Keratinocyte (primary cell): ENCODE measurements around the gene SLCO1B3. TPM values are rescaled to one million over a fixed set of nuclear protein-coding genes. Genes with fewer than 3 reads are reported as not detected.
A peak's percentile ranks its signal among the peaks of the same experiment; 100 is the strongest.

Experiments used
- DNase-seq: peaks from one replicate; pipeline ENCODE4 v3.0.0-alpha.2; 2011; ENCODE audit warnings: low read depth, missing footprints, low spot score
- FAIRE-seq: peaks from 2 replicates; lab custom pipeline; 2011; peaks lifted over from hg19 to GRCh38; lab: Jason Lieb, UNC
- H2AFZ ChIP-seq: 2 replicates; pipeline ENCODE4 v1.6.0; 2012; ENCODE audit warnings: low read length, control low read depth, inconsistent platforms; ENCODE audit not compliant: control insufficient read depth
- H3K27ac ChIP-seq: 2 replicates; pipeline ENCODE4 v1.5.1; 2011; ENCODE audit warnings: low read length; ENCODE audit not compliant: control insufficient read depth, insufficient read depth
- H3K27me3 ChIP-seq: 3 replicates; pipeline ENCODE4 v1.6.0; 2011; ENCODE audit warnings: low read length; ENCODE audit not compliant: control insufficient read depth, insufficient read depth; ENCODE audit errors: extremely low read depth
- H3K36me3 ChIP-seq, 2 experiments: 2 replicates in 1 of 2; 3 replicates in 1 of 2; pipeline ENCODE4 v1.5.1; 2011; ENCODE audit warnings: low read length in 2 of 2, mild to moderate bottlenecking in 1 of 2; ENCODE audit not compliant: control insufficient read depth in 2 of 2, insufficient read depth in 2 of 2; ENCODE audit errors: extremely low read depth in 1 of 2
- H3K4me1 ChIP-seq: 3 replicates; pipeline ENCODE4 v1.5.1; 2011; ENCODE audit warnings: low read length; ENCODE audit not compliant: control insufficient read depth, insufficient read depth; ENCODE audit errors: extremely low read depth
- H3K4me2 ChIP-seq: 3 replicates; pipeline ENCODE4 v1.6.0; 2011; ENCODE audit warnings: low read depth, low read length; ENCODE audit not compliant: control insufficient read depth, insufficient read depth; ENCODE audit errors: extremely low read depth
- H3K4me3 ChIP-seq, 3 experiments: fragments of 200-600 bp in 1 of 3; sonication (generic) in 1 of 3; 2 replicates in 2 of 3; 3 replicates in 1 of 3; pipeline ENCODE4 v1.5.1; 2011 to 2016; ENCODE audit warnings: low read length in 3 of 3, mild to moderate bottlenecking in 3 of 3, control low read depth in 2 of 3, inconsistent platforms in 1 of 3, low read depth in 1 of 3, mixed read lengths in 1 of 3, mixed run types in 1 of 3, moderate library complexity in 1 of 3; ENCODE audit not compliant: control insufficient read depth in 2 of 3, insufficient read depth in 2 of 3; ENCODE audit errors: extremely low read depth in 1 of 3
- H3K79me2 ChIP-seq: 2 replicates; pipeline ENCODE4 v1.6.0; 2012; ENCODE audit warnings: low read length; ENCODE audit not compliant: control insufficient read depth, insufficient read depth
- H3K9ac ChIP-seq: 3 replicates; pipeline ENCODE4 v1.6.0; 2011; ENCODE audit warnings: low read length; ENCODE audit not compliant: control insufficient read depth, insufficient read depth; ENCODE audit errors: extremely low read depth
- H3K9me1 ChIP-seq: 3 replicates; pipeline ENCODE4 v1.6.0; 2011; ENCODE audit warnings: low read length; ENCODE audit not compliant: control insufficient read depth, insufficient read depth; ENCODE audit errors: extremely low read depth
- H3K9me3 ChIP-seq: 2 replicates; pipeline ENCODE4 v1.5.1; 2012; ENCODE audit warnings: low read depth, low read length; ENCODE audit not compliant: control insufficient read depth
- H4K20me1 ChIP-seq: 3 replicates; pipeline ENCODE4 v1.6.0; 2011; ENCODE audit warnings: low read length; ENCODE audit not compliant: control insufficient read depth, insufficient read depth; ENCODE audit errors: extremely low read depth
- EZH2 ChIP-seq: IDR thresholded peaks from one replicate; pipeline ENCODE4 v1.6.1; 2012; ENCODE audit warnings: inconsistent platforms, mild to moderate bottlenecking, low read length, moderate library complexity
- dilution Hi-C: fragments of 300-500 bp; cut with MboI; formaldehyde crosslinking; loops from one replicate; pipeline ENCODE4 v1.7.0; 2020; ENCODE audit warnings: low sequenced_read_pairs; ENCODE audit not compliant: extremely low pct_ligation_motif_present
- polyA plus RNA-seq, 5 experiments: library from polyadenylated mRNA; depleted of rRNA in 3 of 5; stranded (reverse) in 3 of 5; stranded (forward) in 1 of 5; unstranded in 1 of 5; fragments of >200 nt; gene quantifications; 1 replicate in 1 of 5; 2 replicates in 3 of 5; 3 replicates in 1 of 5; pipeline versions ENCODE4 v1.2.1 to v1.2.3, GENCODE V29; 2011 to 2012; ENCODE audit warnings: missing spikeins in 2 of 5, low read depth in 1 of 5, low replicate concordance in 1 of 5
- TF ChIP-seq, protein P1 (sequence below), 3 experiments: IDR thresholded peaks in 1 of 3; conservative IDR thresholded peaks in 1 of 3; optimal IDR thresholded peaks in 1 of 3; 2 replicates in 2 of 3; 3 replicates in 1 of 3; pipeline versions ENCODE3 to v1.5.1; 2011; ENCODE audit warnings: low read length in 3 of 3, mild to moderate bottlenecking in 3 of 3, moderate library complexity in 2 of 3, control low read depth in 1 of 3, inconsistent platforms in 1 of 3; ENCODE audit not compliant: insufficient read depth in 2 of 3; ENCODE audit errors: extremely low read depth in 1 of 3

SLCO1B3 gene
- polyA plus RNA-seq, 1 donor (not counting 4 experiments of a cell fraction or from before 2014, with no cell fraction given) = not detected

DNA sequence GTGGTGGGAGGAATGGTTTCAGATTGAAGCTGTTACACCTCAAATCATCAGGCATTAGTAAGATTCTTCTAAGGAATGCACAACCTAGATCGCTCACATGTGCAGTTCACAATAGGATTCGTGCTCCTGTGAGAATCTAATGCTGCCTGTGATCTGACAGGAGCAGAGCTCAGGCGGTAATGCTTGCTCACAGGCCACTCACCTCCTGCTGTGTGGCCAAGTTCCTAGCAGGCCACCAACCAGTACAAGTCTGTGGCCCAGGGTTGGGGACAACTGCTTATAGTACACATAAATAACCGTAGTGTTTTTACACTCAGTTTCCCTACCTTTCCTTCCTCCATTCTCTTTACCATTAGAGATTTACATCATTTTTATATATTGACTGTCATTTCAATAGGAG, 121.4 kb downstream of the SLCO1B3 start:
- TF ChIP-seq, protein P1, sequence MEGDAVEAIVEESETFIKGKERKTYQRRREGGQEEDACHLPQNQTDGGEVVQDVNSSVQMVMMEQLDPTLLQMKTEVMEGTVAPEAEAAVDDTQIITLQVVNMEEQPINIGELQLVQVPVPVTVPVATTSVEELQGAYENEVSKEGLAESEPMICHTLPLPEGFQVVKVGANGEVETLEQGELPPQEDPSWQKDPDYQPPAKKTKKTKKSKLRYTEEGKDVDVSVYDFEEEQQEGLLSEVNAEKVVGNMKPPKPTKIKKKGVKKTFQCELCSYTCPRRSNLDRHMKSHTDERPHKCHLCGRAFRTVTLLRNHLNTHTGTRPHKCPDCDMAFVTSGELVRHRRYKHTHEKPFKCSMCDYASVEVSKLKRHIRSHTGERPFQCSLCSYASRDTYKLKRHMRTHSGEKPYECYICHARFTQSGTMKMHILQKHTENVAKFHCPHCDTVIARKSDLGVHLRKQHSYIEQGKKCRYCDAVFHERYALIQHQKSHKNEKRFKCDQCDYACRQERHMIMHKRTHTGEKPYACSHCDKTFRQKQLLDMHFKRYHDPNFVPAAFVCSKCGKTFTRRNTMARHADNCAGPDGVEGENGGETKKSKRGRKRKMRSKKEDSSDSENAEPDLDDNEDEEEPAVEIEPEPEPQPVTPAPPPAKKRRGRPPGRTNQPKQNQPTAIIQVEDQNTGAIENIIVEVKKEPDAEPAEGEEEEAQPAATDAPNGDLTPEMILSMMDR (optimal IDR thresholded peaks at IDR 0.05 in 1 of 3, IDR thresholded peaks at IDR 0.05 in 1 of 3, conservative IDR thresholded peaks at IDR 0.05 in 1 of 3; ENCODE audit: extremely low read depth in 1 of 3, insufficient read depth in 2 of 3, low read length in 3 of 3) = no peak
- no peak for TF ChIP-seq EZH2
- H3K9me1 ChIP-seq = no peaks in the 10 kb centered on the region
- H3K36me3 ChIP-seq = no peaks in the 10 kb centered on the region
- H3K4me1 ChIP-seq = no peaks in the 10 kb centered on the region
- no peaks in the 10 kb centered on the region for H3K27me3 ChIP-seq
- DNase-seq = no peak
- H3K9ac ChIP-seq = no peak overlapping the region
- no peak overlapping the region for H3K27ac ChIP-seq
- H2AFZ ChIP-seq = no peak overlapping the region
- no peaks in the 10 kb centered on the region for H3K79me2 ChIP-seq
- dilution Hi-C loops = no loop called here
- no peaks in the 10 kb centered on the region for H4K20me1 ChIP-seq
- H3K4me3 ChIP-seq = no peak overlapping the region
- no peaks in the 10 kb centered on the region for H3K9me3 ChIP-seq
- H3K4me2 ChIP-seq = no peak overlapping the region
- FAIRE-seq = no peak

DNA sequence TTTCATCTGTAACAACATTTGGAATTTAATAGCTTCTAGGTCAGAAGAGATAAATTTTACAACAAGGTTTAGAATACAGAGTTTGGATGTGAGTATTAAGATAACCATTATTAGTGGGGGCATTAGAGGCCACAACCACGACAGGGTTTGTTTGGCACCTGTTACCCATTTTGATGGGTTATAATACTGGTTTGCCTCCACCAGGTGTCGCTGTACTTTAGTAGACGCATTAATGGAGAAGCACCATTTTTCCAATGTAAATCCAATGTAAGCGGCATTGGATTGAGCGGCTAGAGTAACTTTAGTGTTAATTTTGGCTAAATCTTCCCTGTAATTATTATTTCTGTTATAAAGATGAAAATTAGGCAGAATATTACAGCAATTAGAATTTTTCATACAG, 136.2 kb downstream of the SLCO1B3 start:
- Histone ChIP-seq H3K27me3 (no peaks in the 10 kb centered on the region), H3K9ac (no peak overlapping the region), H3K9me3 (no peaks in the 10 kb centered on the region), H3K4me3 (no peak overlapping the region), H4K20me1 (no peaks in the 10 kb centered on the region), H3K36me3 (no peaks in the 10 kb centered on the region), H3K27ac (no peak overlapping the region), H3K4me2 (no peak overlapping the region), H3K79me2 (no peaks in the 10 kb centered on the region), H2AFZ (no peak overlapping the region), H3K9me1 (no peaks in the 10 kb centered on the region), H3K4me1 (no peaks in the 10 kb centered on the region)
- no peak for TF ChIP-seq EZH2
- TF ChIP-seq, protein P1 (optimal IDR thresholded peaks at IDR 0.05 in 1 of 3, IDR thresholded peaks at IDR 0.05 in 1 of 3, conservative IDR thresholded peaks at IDR 0.05 in 1 of 3; ENCODE audit: extremely low read depth in 1 of 3, insufficient read depth in 2 of 3, low read length in 3 of 3) = peak; percentile 17 to 25 (median 22)
- dilution Hi-C loops = no loop called here
- FAIRE-seq (no peak), DNase-seq (no peak)
